Activated CD8-positive, alpha-beta T cell treated with anti-CD3 and anti-CD28 coated beads for 36 hours (primary cell): ENCODE data around the gene IQSEC2. TPM values are rescaled to one million over a fixed set of nuclear protein-coding genes. Genes with fewer than 3 reads are reported as not detected.

Experiments
- ATAC-seq: fragments of 200-7000 bp; cut with Tn5 transposase; one replicate; pipeline ENCODE4 v1.10.0; 2021; ENCODE audit warnings: mild to moderate bottlenecking, moderate library complexity
- CTCF ChIA-PET: fragments of 350-600 bp; sonication (Branson Sonifier 250); formaldehyde crosslinking; loops from one replicate; lab custom pipeline; 2021; ENCODE audit warnings: antibody characterized with exemption; lab: Charles Lee
- POLR2A ChIA-PET: fragments of 350-600 bp; sonication (Branson Sonifier 250); formaldehyde crosslinking; loops from one replicate; lab custom pipeline; 2021; ENCODE audit warnings: antibody characterized with exemption; lab: Charles Lee
- DNase-seq: peaks from one replicate; pipeline ENCODE4 v3.0.0-alpha.2; 2020
- H3K27ac Mint-ChIP-seq: one replicate; pipeline ENCODE4 v1.8.0; 2021; ENCODE audit warnings: mild to moderate bottlenecking, mixed read lengths
- H3K27me3 Mint-ChIP-seq: one replicate; pipeline ENCODE4 v1.8.0; 2021; ENCODE audit warnings: mixed read lengths
- H3K36me3 Mint-ChIP-seq: one replicate; pipeline ENCODE4 v1.8.0; 2021; ENCODE audit warnings: low read depth, mixed read lengths
- H3K4me1 Mint-ChIP-seq: one replicate; pipeline ENCODE4 v1.8.0; 2021; ENCODE audit warnings: low read depth, mixed read lengths
- H3K4me3 Mint-ChIP-seq: one replicate; pipeline ENCODE4 v1.8.0; 2021; ENCODE audit warnings: mild to moderate bottlenecking, moderate library complexity, mixed read lengths
- H3K9me3 Mint-ChIP-seq: one replicate; pipeline ENCODE4 v1.8.0; 2021; ENCODE audit warnings: mixed read lengths
- CTCF ChIP-seq: fragments of 200-600 bp; IDR thresholded peaks from one replicate; pipeline ENCODE4 v1.8.0; 2022; ENCODE audit warnings: antibody characterized with exemption, mild to moderate bottlenecking
- intact Hi-C: fragments of 100-400 bp; cut with micrococcal nuclease; formaldehyde crosslinking; loops from one replicate; pipeline ENCODE4 v1.10.0; 2022
- total RNA-seq, 2 experiments: library from RNA; stranded (reverse); gene quantifications; one replicate each; pipeline ENCODE4 v1.2.3, GENCODE V29; 2021

Gene IQSEC2
- total RNA-seq, 2 experiments from 2014 or later, result 0.05 to 0.07 TPM

- Mint-ChIP-seq H3K4me3 (peak overlapping the region; percentile 31), H3K27ac (no peak overlapping the region), H3K9me3 (no peaks in the 10 kb centered on the region)
Measured at GRCh38 chrX:53279296-53280237, 1.8 kb downstream of the IQSEC2 start.

DNA sequence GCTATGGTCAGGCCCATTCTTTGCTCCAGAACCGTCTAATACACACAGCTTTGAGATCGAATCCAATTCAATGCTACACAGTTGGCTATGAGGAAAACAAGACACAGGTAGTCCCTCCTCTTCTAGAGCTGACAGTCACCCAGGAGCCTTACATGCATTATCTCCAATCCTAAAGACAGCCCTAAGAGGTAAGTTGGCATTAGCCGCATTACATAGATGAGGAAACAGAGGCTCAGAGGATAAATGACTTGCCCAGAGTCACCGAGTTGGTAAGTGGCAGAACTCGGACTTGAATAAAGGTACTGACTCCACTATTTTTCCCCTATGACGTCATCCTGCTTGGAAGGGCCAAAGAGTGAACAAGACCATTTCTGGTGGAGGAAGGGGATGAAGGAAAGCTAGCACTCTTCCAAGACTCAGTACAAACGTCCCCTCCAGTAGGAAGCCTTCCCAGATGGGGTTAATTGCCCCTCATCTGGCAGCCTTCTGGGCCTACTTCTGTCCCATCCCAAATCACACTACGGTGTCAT is 8.5 kb downstream of the IQSEC2 start:
- no peaks in the 10 kb centered on the region for H3K36me3 Mint-ChIP-seq
- H3K4me3 Mint-ChIP-seq, result no peak overlapping the region
- no peak for TF ChIP-seq CTCF
- intact Hi-C loops, result no loop called here
- H3K4me1 Mint-ChIP-seq, result no peaks in the 10 kb centered on the region
- no peak for DNase-seq
- CTCF ChIA-PET, result interaction anchor here (1.6 to 2.4 kb wide), 2 partner anchors 10 to 12 kb away, joined by 6 to 7 read pairs; no protein-coding TSS in a partner anchor
- H3K27me3 Mint-ChIP-seq, result no peaks in the 10 kb centered on the region
- POLR2A ChIA-PET, result no interaction called here
- ATAC-seq, result no peak
- H3K9me3 Mint-ChIP-seq, result no peaks in the 10 kb centered on the region
- H3K27ac Mint-ChIP-seq, result no peak overlapping the region

More at GRCh38 chrX:53279296-53280237, 1.8 kb downstream of the IQSEC2 start:
- intact Hi-C loops, result no loop called here
- Mint-ChIP-seq H3K27me3 (no peaks in the 10 kb centered on the region), H3K4me1 (peaks cover 6% of the 10 kb centered on the region), H3K36me3 (no peaks in the 10 kb centered on the region)
- ATAC-seq (no peak), DNase-seq (peak; percentile 41)
- no peak for TF ChIP-seq CTCF
- POLR2A ChIA-PET, result no interaction called here
- CTCF ChIA-PET, result interaction anchor here (0.8 to 1.2 kb wide), 2 partner anchors 10 to 33 kb away, joined by 3 read pairs; no protein-coding TSS in a partner anchor

- ATAC-seq, result no peak
- H3K27ac Mint-ChIP-seq, result no peak overlapping the region
- H3K36me3 Mint-ChIP-seq, result no peaks in the 10 kb centered on the region
- no peak for TF ChIP-seq CTCF
- H3K4me3 Mint-ChIP-seq, result no peak overlapping the region
- ChIA-PET CTCF (interaction anchor here (0.9 to 1.6 kb wide), 2 partner anchors 9 to 30 kb away, joined by 3 to 6 read pairs; no protein-coding TSS in a partner anchor), POLR2A (no interaction called here)
- intact Hi-C loops, result no loop called here
- no peaks in the 10 kb centered on the region for H3K9me3 Mint-ChIP-seq
- no peaks in the 10 kb centered on the region for H3K27me3 Mint-ChIP-seq
- H3K4me1 Mint-ChIP-seq, result peaks cover 2% of the 10 kb centered on the region
- no peak for DNase-seq
Measured at GRCh38 chrX:53269536-53270107, 11.8 kb downstream of the IQSEC2 start.

- ATAC-seq (no peak), DNase-seq (no peak)
- Mint-ChIP-seq H3K27me3 (no peaks in the 10 kb centered on the region), H3K4me1 (peaks cover 16% of the 10 kb centered on the region), H3K36me3 (no peaks in the 10 kb centered on the region), H3K9me3 (no peaks in the 10 kb centered on the region), H3K4me3 (no peak overlapping the region), H3K27ac (no peak overlapping the region)
- no peak for TF ChIP-seq CTCF
- intact Hi-C loops, result no loop called here
- POLR2A ChIA-PET, result no interaction called here
- CTCF ChIA-PET, result no interaction called here
Measured at GRCh38 chrX:53268173-53268572, 13.2 kb downstream of the IQSEC2 start.
